IPS-NIHi11 (cell line): Measurements from ENCODE around the gene PYGO2.

Source experiments
- DNase-seq: peaks from one replicate; pipeline ENCODE4 v3.0.0; 2012; ENCODE audit warnings: mixed read lengths, low spot score

Gene PYGO2

GRCh38 chr1:154961207-154962155 is at the start of gene PYGO2:
PYGO2 (minus strand) TSS chr1:154961782; CDS start chr1:154961576, 206 bp downstream.
- DNase-seq = peak; percentile 92

GRCh38 chr1:155011004-155011416 is 49.4 kb upstream of the PYGO2 start:
- DNase-seq = no peak

- DNase-seq = no peak
Measured at GRCh38 chr1:155010211-155010918, 48.8 kb upstream of the PYGO2 start.

- no peak for DNase-seq
Measured at GRCh38 chr1:155009742-155010141, 48.2 kb upstream of the PYGO2 start.

GRCh38 chr1:155009221-155009711 is 47.7 kb upstream of the PYGO2 start:
- no peak for DNase-seq

GRCh38 chr1:155008015-155008941 is 46.7 kb upstream of the PYGO2 start:
- no peak for DNase-seq

GRCh38 chr1:155007251-155007828 is 45.8 kb upstream of the PYGO2 start:
- no peak for DNase-seq

- no peak for DNase-seq
Measured at GRCh38 chr1:155006601-155007101, 45.1 kb upstream of the PYGO2 start.

GRCh38 chr1:155005076-155006011 is 43.8 kb upstream of the PYGO2 start:
- DNase-seq = no peak

GRCh38 chr1:155004352-155005075 is 42.9 kb upstream of the PYGO2 start:
- DNase-seq = no peak

GRCh38 chr1:155003766-155004351 is 42.3 kb upstream of the PYGO2 start:
- peak; percentile 53 for DNase-seq

- no peak for DNase-seq
Measured at GRCh38 chr1:155003227-155003765, 41.7 kb upstream of the PYGO2 start.

GRCh38 chr1:155002464-155003226 is 41.1 kb upstream of the PYGO2 start, which contains the start of gene ZBTB7B:
ZBTB7B (plus strand) TSS chr1:155002802; CDS start chr1:155014661, 11,859 bp downstream.
- DNase-seq = no peak

- peak; percentile 90 for DNase-seq
Measured at GRCh38 chr1:155001675-155002463, 40.3 kb upstream of the PYGO2 start.

GRCh38 chr1:155001425-155001674 is 39.8 kb upstream of the PYGO2 start:
- no peak for DNase-seq

- peak; percentile 82 for DNase-seq
Measured at GRCh38 chr1:155000726-155001424, 39.3 kb upstream of the PYGO2 start.

- no peak for DNase-seq
Measured at GRCh38 chr1:155000411-155000725, 38.8 kb upstream of the PYGO2 start.
